AG04450 (cell line): ENCODE measurements around the gene MDM2. TPM values are rescaled to one million over a fixed set of nuclear protein-coding genes. Genes with fewer than 3 reads are reported as not detected.

Experiments
- CTCF ChIA-PET: fragments of 300-600, 350-600 bp; formaldehyde crosslinking; extraction: SDS; loops from one replicate; lab custom pipeline; 2022; ENCODE audit warnings: antibody characterized with exemption, inconsistent platforms; lab: Charles Lee
- POLR2A ChIA-PET: fragments of 350-600 bp; formaldehyde crosslinking; extraction: SDS; loops from one replicate; lab custom pipeline; 2021; ENCODE audit warnings: antibody characterized with exemption, inconsistent platforms; lab: Yijun Ruan, JAX
- DNase-seq: peaks from one replicate; pipeline ENCODE4 v3.0.0-alpha.2; 2011; ENCODE audit warnings: low read depth, low spot score
- H3K27ac ChIP-seq: one replicate; pipeline ENCODE4 v1.5.1; 2012; ENCODE audit warnings: low read depth, low read length, control low read depth
- H3K27me3 ChIP-seq: one replicate; pipeline ENCODE4 v1.6.0; 2012; ENCODE audit warnings: low read length; ENCODE audit not compliant: control insufficient read depth, insufficient read depth
- H3K4me3 ChIP-seq: 2 replicates; pipeline ENCODE4 v1.5.1; 2011; ENCODE audit warnings: mild to moderate bottlenecking, low read depth, low read length, control low read depth
- H3K9me3 ChIP-seq: 2 replicates; pipeline ENCODE4 v1.5.1; 2012; ENCODE audit warnings: low read length; ENCODE audit not compliant: control insufficient read depth, insufficient read depth
- polyA plus RNA-seq: library from polyadenylated mRNA; depleted of rRNA; stranded (reverse); fragments of >200 nt; gene quantifications from 2 replicates; pipeline ENCODE4 v1.2.3, GENCODE V29; 2011
- TF ChIP-seq, protein P1 (sequence below): IDR thresholded peaks from 2 replicates; pipeline ENCODE4 v1.5.1; 2011; ENCODE audit warnings: low read depth, low read length, control low read depth, inconsistent platforms

The MDM2 gene
- polyA plus RNA-seq, 1 experiment: 82.2 TPM

DNA sequence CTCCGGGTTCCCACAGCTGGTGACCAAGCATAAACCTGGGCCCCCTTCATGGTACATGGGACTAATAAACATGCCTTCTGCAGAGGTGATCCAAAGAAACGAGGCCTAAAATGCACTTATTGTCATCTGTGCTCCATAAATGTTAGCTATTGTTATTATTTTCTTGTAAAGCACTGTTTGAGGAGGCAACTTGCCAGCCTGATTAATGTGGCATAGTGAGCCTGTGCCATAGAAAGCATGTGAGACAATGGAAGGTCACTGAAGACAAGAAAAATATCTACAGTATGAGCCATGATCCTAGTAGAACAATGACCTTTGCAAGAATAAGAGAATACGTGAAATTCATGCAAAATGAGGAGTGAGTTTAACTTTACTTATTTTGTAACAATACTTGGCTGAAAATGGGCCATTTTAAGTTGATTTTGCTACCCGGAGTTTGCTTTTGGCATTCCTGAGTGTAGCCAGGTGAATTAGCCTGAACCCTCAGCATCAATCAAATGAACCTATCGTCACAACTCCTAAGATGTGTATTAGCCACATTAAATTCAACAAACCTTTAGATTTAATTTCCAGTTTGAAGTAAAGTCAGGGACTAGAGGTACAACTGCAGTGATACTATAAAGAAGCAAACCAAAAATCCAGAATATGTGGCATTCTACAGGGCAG, 72.8 kb downstream of the MDM2 start:
- TF ChIP-seq, protein P1, sequence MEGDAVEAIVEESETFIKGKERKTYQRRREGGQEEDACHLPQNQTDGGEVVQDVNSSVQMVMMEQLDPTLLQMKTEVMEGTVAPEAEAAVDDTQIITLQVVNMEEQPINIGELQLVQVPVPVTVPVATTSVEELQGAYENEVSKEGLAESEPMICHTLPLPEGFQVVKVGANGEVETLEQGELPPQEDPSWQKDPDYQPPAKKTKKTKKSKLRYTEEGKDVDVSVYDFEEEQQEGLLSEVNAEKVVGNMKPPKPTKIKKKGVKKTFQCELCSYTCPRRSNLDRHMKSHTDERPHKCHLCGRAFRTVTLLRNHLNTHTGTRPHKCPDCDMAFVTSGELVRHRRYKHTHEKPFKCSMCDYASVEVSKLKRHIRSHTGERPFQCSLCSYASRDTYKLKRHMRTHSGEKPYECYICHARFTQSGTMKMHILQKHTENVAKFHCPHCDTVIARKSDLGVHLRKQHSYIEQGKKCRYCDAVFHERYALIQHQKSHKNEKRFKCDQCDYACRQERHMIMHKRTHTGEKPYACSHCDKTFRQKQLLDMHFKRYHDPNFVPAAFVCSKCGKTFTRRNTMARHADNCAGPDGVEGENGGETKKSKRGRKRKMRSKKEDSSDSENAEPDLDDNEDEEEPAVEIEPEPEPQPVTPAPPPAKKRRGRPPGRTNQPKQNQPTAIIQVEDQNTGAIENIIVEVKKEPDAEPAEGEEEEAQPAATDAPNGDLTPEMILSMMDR: no peak
- no peak overlapping the region for H3K27ac ChIP-seq
- no peaks in the 10 kb centered on the region for H3K9me3 ChIP-seq
- CTCF ChIA-PET: interaction anchor here (1.2 kb wide), 1 partner anchor 189 kb away, joined by 5 read pairs; no protein-coding TSS in a partner anchor
- no peak for DNase-seq
- H3K27me3 ChIP-seq: no peaks in the 10 kb centered on the region
- H3K4me3 ChIP-seq: no peak overlapping the region
- POLR2A ChIA-PET: no interaction called here

DNA sequence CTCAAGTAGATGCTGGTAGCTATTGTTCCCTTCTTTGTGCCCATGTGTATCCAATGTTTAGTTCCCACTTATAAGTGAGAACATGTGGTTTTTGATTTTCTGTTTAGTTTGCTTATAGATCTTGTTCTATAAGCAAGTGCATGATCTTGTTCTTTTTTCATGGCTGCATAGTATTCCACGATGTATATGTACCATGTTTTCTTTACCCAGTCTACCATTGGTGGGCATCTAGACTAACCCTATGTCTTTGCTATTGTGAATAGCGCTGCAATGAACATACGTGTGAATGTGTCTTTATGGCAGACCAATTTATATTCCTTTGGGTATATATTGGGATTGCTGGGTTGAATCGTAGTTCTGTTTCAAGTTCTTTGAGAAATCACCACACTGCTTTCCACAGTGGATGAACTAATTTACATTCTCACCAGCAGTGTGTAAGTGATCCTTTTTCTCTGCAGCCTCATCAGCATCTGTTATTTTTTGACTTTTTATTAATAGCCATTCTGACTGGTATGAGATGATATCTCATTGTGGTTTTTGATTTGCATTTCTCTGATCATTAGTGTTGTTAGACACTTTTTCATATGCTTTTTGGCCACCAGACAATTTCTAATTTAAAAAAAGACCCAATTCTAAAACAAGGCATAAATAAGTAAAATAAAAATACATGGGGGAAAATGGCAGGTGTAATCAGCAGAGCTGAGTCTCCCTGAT, 74.4 kb downstream of the MDM2 start:
- TF ChIP-seq, protein P1: no peak
- H3K27ac ChIP-seq: no peak overlapping the region
- POLR2A ChIA-PET: no interaction called here
- no peaks in the 10 kb centered on the region for H3K27me3 ChIP-seq
- no peaks in the 10 kb centered on the region for H3K9me3 ChIP-seq
- DNase-seq: no peak
- CTCF ChIA-PET: no interaction called here
- no peak overlapping the region for H3K4me3 ChIP-seq

DNA sequence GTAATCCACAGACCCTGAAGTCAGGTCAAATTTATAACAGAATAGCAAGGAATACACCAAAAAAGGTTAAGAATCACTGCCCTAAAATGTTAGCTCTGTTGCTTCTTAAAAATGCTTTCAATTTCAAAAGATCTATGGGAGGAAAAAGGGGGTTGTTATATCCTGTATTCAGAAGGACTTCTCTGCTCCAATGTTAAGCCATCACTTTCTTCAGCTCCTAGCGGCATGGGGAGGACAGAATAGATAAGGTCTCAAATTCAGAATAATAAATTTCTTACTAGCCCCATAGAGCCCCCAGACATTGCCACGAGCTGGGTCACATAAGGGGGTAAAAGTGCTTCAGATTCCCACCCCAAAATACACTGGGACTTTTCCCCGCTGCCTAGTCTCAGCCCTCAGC, 75.2 kb downstream of the MDM2 start:
- POLR2A ChIA-PET: no interaction called here
- Histone ChIP-seq H3K27ac (no peak overlapping the region), H3K9me3 (no peaks in the 10 kb centered on the region), H3K4me3 (no peak overlapping the region), H3K27me3 (no peaks in the 10 kb centered on the region)
- no peak for DNase-seq
- CTCF ChIA-PET: interaction anchor here (0.5 kb wide), 1 partner anchor 315 kb away, joined by 3 read pairs; no protein-coding TSS in a partner anchor
- TF ChIP-seq, protein P1: no peak

DNA sequence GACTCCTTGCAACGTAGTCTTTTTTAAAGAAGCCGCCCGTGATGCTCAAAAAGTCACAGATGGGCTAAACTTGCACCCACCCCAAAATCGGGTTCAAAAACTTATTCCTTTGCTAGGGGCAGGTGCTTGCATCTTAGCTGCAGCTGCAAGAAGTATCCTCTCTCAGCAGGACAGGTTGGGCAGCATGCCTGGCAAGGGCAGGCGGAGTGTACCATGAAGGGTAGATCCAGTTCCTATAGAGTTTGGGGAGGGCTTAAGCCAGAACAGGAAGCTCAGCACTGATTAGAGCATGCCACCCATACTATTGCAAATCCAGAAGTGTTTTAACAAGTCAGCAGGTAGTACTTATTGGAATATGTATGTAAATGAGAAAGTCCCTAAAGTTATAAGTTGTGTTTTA, 76.3 kb downstream of the MDM2 start:
- DNase-seq: no peak
- TF ChIP-seq, protein P1: no peak
- Histone ChIP-seq H3K4me3 (no peak overlapping the region), H3K27ac (no peak overlapping the region), H3K9me3 (no peaks in the 10 kb centered on the region), H3K27me3 (no peaks in the 10 kb centered on the region)
- ChIA-PET CTCF (no interaction called here), POLR2A (no interaction called here)

DNA sequence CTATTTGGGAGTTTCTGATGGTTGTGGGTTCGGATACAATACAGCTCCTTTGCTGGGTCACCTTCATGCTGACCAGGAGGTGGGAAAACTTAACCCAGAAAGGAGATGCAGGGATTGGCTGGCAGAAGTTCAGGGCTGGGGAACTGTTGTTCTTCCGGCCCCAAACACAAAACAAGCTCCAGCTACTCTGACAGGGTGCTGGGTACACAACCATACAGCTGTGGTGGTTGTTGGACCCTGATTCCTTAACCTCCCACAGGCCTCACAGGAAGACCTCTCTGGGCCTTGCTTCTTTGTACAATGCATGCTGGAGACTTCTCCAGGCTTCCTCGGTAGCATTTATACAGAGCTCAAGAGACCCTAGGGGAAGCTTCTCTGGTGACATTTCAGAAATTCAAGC, 77.4 kb downstream of the MDM2 start:
- no peaks in the 10 kb centered on the region for H3K9me3 ChIP-seq
- TF ChIP-seq, protein P1: no peak
- H3K4me3 ChIP-seq: no peak overlapping the region
- POLR2A ChIA-PET: no interaction called here
- CTCF ChIA-PET: no interaction called here
- no peaks in the 10 kb centered on the region for H3K27me3 ChIP-seq
- no peak overlapping the region for H3K27ac ChIP-seq
- no peak for DNase-seq
